Natural killer cell (primary cell): Measurements from ENCODE around the gene RAB3IL1. TPM values are rescaled to one million over a fixed set of nuclear protein-coding genes. Genes with fewer than 3 reads are reported as not detected.

ENCODE experiments used
- ATAC-seq, 3 donors: fragments of 150-1000 bp in 2 of 3; fragments of 200-7000 bp in 1 of 3; cut with Tn5 transposase; 1 replicate in 1 of 3; 2 replicates in 2 of 3; pipeline ENCODE4 v1.10.0; 2021; ENCODE audit warnings: mild to moderate bottlenecking in 2 of 3, moderate library complexity in 2 of 3
- DNase-seq, 2 donors: peaks; one replicate each; pipeline versions ENCODE4 v3.0.0 to v3.0.0-alpha.2; 2013 to 2021; ENCODE audit warnings: mixed read lengths in 1 of 2
- H3K27ac ChIP-seq: one replicate; pipeline ENCODE4 v1.5.1; 2013; ENCODE audit warnings: mild to moderate bottlenecking, low read length
- H3K27me3 ChIP-seq: one replicate; pipeline ENCODE4 v1.6.1; 2013; ENCODE audit warnings: low read length; ENCODE audit not compliant: control insufficient read depth, insufficient read depth
- H3K36me3 ChIP-seq: one replicate; pipeline ENCODE4 v1.6.1; 2013; ENCODE audit warnings: low read length; ENCODE audit not compliant: control insufficient read depth, insufficient read depth
- H3K4me1 ChIP-seq: one replicate; pipeline ENCODE4 v1.6.1; 2013; ENCODE audit warnings: low read length; ENCODE audit not compliant: control insufficient read depth, insufficient read depth
- H3K4me3 ChIP-seq: one replicate; pipeline ENCODE4 v1.5.1; 2013; ENCODE audit warnings: low read length
- H3K9me3 ChIP-seq: one replicate; pipeline ENCODE4 v1.6.1; 2013; ENCODE audit warnings: low read length; ENCODE audit not compliant: control insufficient read depth, insufficient read depth
- H3K27ac Mint-ChIP-seq, 2 donors: one replicate each; pipeline ENCODE4 v1.8.0; 2022; ENCODE audit warnings: mild to moderate bottlenecking in 2 of 2, mixed read lengths in 2 of 2, moderate library complexity in 1 of 2
- H3K27me3 Mint-ChIP-seq, 2 donors: one replicate each; pipeline ENCODE4 v1.8.0; 2022; ENCODE audit warnings: low read depth in 2 of 2, mixed read lengths in 2 of 2
- H3K36me3 Mint-ChIP-seq: one replicate; pipeline ENCODE4 v1.8.0; 2022; ENCODE audit warnings: mixed read lengths
- H3K4me1 Mint-ChIP-seq, 2 donors: one replicate each; pipeline ENCODE4 v1.8.0; 2022; ENCODE audit warnings: mixed read lengths in 2 of 2
- H3K4me3 Mint-ChIP-seq: one replicate; pipeline ENCODE4 v1.8.0; 2022; ENCODE audit warnings: mild to moderate bottlenecking, moderate library complexity, mixed read lengths
- H3K9me3 Mint-ChIP-seq, 2 donors: one replicate each; pipeline ENCODE4 v1.8.0; 2022; ENCODE audit warnings: mixed read lengths in 2 of 2
- CTCF ChIP-seq: fragments of 200-600 bp; IDR thresholded peaks from one replicate; pipeline ENCODE4 v1.8.0; 2022; ENCODE audit warnings: antibody characterized with exemption
- WGBS: methylation state at CpG from one replicate; pipeline ENCODE4 v1.1.7; 2013; ENCODE audit warnings: missing lambda C conversion rate; ENCODE audit not compliant: insufficient coverage; 5-methylcytosine and 5-hydroxymethylcytosine counted together
- intact Hi-C: fragments of 100-400 bp; cut with micrococcal nuclease; formaldehyde crosslinking; loops from one replicate; pipeline ENCODE4 v1.14.2; 2022
- total RNA-seq, 4 donors: library from RNA; stranded (reverse); fragments of 120-200 nt in 1 of 4; gene quantifications; one replicate each; pipeline versions ENCODE4 v1.2.3 to v1.2.4, GENCODE V29; 2013 to 2022

The RAB3IL1 gene
- total RNA-seq, 3 donors from 2014 or later (not counting 1 experiment from before 2014, with no cell fraction given): not detected

- no peaks in the 10 kb centered on the region for H3K9me3 ChIP-seq
- no peaks in the 10 kb centered on the region for H3K27me3 Mint-ChIP-seq
- no peak for TF ChIP-seq CTCF
- no peak overlapping the region for H3K4me3 ChIP-seq
- H3K27ac Mint-ChIP-seq: no peak overlapping the region
- no peak for DNase-seq
- H3K4me1 ChIP-seq: peaks cover 9% of the 10 kb centered on the region
- no peak overlapping the region for H3K4me3 Mint-ChIP-seq
- H3K4me1 Mint-ChIP-seq: peaks cover 6 to 8% of the 10 kb centered on the region in 2 donors
- WGBS: 90% methylated on average over 3 of the region's 3 CpGs
- no peak for ATAC-seq
- intact Hi-C loops: no loop called here
- H3K9me3 Mint-ChIP-seq: no peaks in the 10 kb centered on the region
- no peaks in the 10 kb centered on the region for H3K36me3 ChIP-seq
- H3K27ac ChIP-seq: no peak overlapping the region
- no peaks in the 10 kb centered on the region for H3K27me3 ChIP-seq
- no peaks in the 10 kb centered on the region for H3K36me3 Mint-ChIP-seq
Measured at GRCh38 chr11:61874853-61875252, 42.5 kb downstream of the RAB3IL1 start.

- no peak overlapping the region for H3K27ac Mint-ChIP-seq
- no peaks in the 10 kb centered on the region for H3K27me3 Mint-ChIP-seq
- Histone ChIP-seq H3K4me1 (peaks cover 8% of the 10 kb centered on the region), H3K27ac (no peak overlapping the region), H3K9me3 (no peaks in the 10 kb centered on the region), H3K36me3 (no peaks in the 10 kb centered on the region), H3K4me3 (no peak overlapping the region), H3K27me3 (no peaks in the 10 kb centered on the region)
- WGBS: 93% methylated on average over 11 of the region's 12 CpGs
- H3K4me3 Mint-ChIP-seq: no peak overlapping the region
- no peaks in the 10 kb centered on the region for H3K9me3 Mint-ChIP-seq
- peaks cover 6 to 8% of the 10 kb centered on the region in 2 donors for H3K4me1 Mint-ChIP-seq
- DNase-seq: no peak
- no peak for TF ChIP-seq CTCF
- intact Hi-C loops: no loop called here
- ATAC-seq: no peak
- no peaks in the 10 kb centered on the region for H3K36me3 Mint-ChIP-seq
Measured at GRCh38 chr11:61874377-61874809, 43.0 kb downstream of the RAB3IL1 start.

- 91% methylated on average over 16 of the region's 16 CpGs for WGBS
- Mint-ChIP-seq H3K4me1 (peaks cover 6 to 8% of the 10 kb centered on the region in 2 donors), H3K36me3 (no peaks in the 10 kb centered on the region), H3K27ac (no peak overlapping the region), H3K9me3 (no peaks in the 10 kb centered on the region), H3K27me3 (no peaks in the 10 kb centered on the region), H3K4me3 (no peak overlapping the region)
- Histone ChIP-seq H3K4me1 (peaks cover 8% of the 10 kb centered on the region), H3K4me3 (no peak overlapping the region), H3K27ac (no peak overlapping the region), H3K9me3 (no peaks in the 10 kb centered on the region), H3K36me3 (no peaks in the 10 kb centered on the region), H3K27me3 (no peaks in the 10 kb centered on the region)
- DNase-seq (no peak), ATAC-seq (no peak)
- intact Hi-C loops: no loop called here
- no peak for TF ChIP-seq CTCF
Measured at GRCh38 chr11:61873588-61874376, 43.6 kb downstream of the RAB3IL1 start.
